ENCODE measurements around the gene ITGA3. TPM values are rescaled to one million over a fixed set of nuclear protein-coding genes. Genes with fewer than 3 reads are reported as not detected.
A peak's percentile ranks its signal among the peaks of the same experiment; 100 is the strongest.

Gene ITGA3
- total and polyA plus RNA-seq, 4 donors, result 48.1 to 159 (median 131) TPM

DNA sequence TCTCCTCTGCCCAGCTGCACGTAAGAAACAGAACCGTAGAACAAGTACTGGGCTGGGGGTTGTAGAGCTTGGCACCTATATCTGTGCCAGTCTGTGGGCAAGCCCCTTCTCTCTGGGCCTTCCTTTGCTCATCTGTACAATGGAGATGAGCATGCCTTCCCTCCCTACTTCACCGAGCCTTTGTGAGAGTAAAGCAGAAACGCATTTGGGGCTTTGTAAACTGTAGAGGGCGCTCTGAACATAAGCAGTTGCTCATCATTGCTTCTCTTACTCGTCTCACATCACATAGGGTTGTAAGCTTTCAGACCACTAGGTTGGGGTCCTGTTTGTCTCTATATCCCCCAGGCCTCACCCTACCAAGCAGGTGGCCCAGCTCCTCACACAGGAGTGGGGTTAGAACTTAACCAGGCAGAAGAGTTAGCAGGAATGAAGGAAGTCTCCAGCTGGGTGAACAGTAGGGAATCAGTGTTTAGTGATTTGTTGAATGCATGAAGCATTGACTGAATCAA is 59.0 kb downstream of the ITGA3 start:
- H3K4me1 ChIP-seq (ENCODE audit: control insufficient read depth in 1 of 2, insufficient read depth in 2 of 2, low read length in 2 of 2), result peaks cover 0 to 4% of the 10 kb centered on the region in 2 donors
- DNase-seq, result no peak
- intact Hi-C loops (cut with DNase I), result loop anchor here (5.0 to 10.0 kb wide), 4 partner anchors 47 to 177 kb away; partner anchors contain the start of gene SGCA (in 1 of the 2)
- no peak for ATAC-seq (ENCODE audit: low FRiP score)
- H3K9me3 ChIP-seq (ENCODE audit: control insufficient read depth, low read length), result no peaks in the 10 kb centered on the region
- H3K27me3 ChIP-seq (ENCODE audit: control insufficient read depth in 1 of 2, insufficient read depth in 2 of 2, low read length in 1 of 2), result no peaks in the 10 kb centered on the region
- H3K4me3 ChIP-seq (ENCODE audit: low read length in 2 of 2), result no peak overlapping the region
- no peak overlapping the region for H3K27ac ChIP-seq (ENCODE audit: low read depth in 1 of 2, low read length in 2 of 2)
- WGBS, 2 donors, result 11 to 20% methylated on average over 6 of the region's 6 CpGs
- no peaks in the 10 kb centered on the region for H3K36me3 ChIP-seq (ENCODE audit: control insufficient read depth in 1 of 2, insufficient read depth in 2 of 2, low read length in 1 of 2)

- peaks cover 0 to 4% of the 10 kb centered on the region in 2 donors for H3K4me1 ChIP-seq (ENCODE audit: control insufficient read depth in 1 of 2, insufficient read depth in 2 of 2, low read length in 2 of 2)
- DNase-seq (no peak), ATAC-seq (ENCODE audit: low FRiP score) (no peak)
- H3K27ac ChIP-seq (ENCODE audit: low read depth in 1 of 2, low read length in 2 of 2), result no peak overlapping the region
- H3K9me3 ChIP-seq (ENCODE audit: control insufficient read depth, low read length), result no peaks in the 10 kb centered on the region
- 39 to 59% methylated on average over 16 to 17 of the region's 17 CpGs for WGBS, 2 donors
- H3K36me3 ChIP-seq (ENCODE audit: control insufficient read depth in 1 of 2, insufficient read depth in 2 of 2, low read length in 1 of 2), result no peaks in the 10 kb centered on the region
- no peak overlapping the region for H3K4me3 ChIP-seq (ENCODE audit: low read length in 2 of 2)
- no peaks in the 10 kb centered on the region for H3K27me3 ChIP-seq (ENCODE audit: control insufficient read depth in 1 of 2, insufficient read depth in 2 of 2, low read length in 1 of 2)
- intact Hi-C loops (cut with DNase I), result loop anchor here in 1 of 2 donors (10.0 kb wide), 1 partner anchor 49 kb away; the partner anchor contains the start of gene SGCA
Observed at GRCh38 chr17:50115756-50116155, 59.8 kb downstream of the ITGA3 start.

- Histone ChIP-seq H3K9me3 (ENCODE audit: control insufficient read depth, low read length) (no peaks in the 10 kb centered on the region), H3K4me1 (ENCODE audit: control insufficient read depth in 1 of 2, insufficient read depth in 2 of 2, low read length in 2 of 2) (no peaks in the 10 kb centered on the region), H3K36me3 (ENCODE audit: control insufficient read depth in 1 of 2, insufficient read depth in 2 of 2, low read length in 1 of 2) (no peaks in the 10 kb centered on the region), H3K27ac (ENCODE audit: low read depth in 1 of 2, low read length in 2 of 2) (no peak overlapping the region), H3K4me3 (ENCODE audit: low read length in 2 of 2) (no peak overlapping the region), H3K27me3 (ENCODE audit: control insufficient read depth in 1 of 2, insufficient read depth in 2 of 2, low read length in 1 of 2) (no peaks in the 10 kb centered on the region)
- peak; percentile 58 for ATAC-seq (ENCODE audit: low FRiP score)
- 10 to 13% methylated on average over 62 to 64 of the region's 64 CpGs for WGBS, 2 donors
- intact Hi-C loops (cut with DNase I), result loop anchor here in 1 of 2 donors (10.0 kb wide), 1 partner anchor 47 kb away; the partner anchor contains the start of gene SGCA
- DNase-seq, result peak in 1 of 2 donors; percentile 89
Observed at GRCh38 chr17:50117202-50118051, 61.5 kb downstream of the ITGA3 start.

DNA sequence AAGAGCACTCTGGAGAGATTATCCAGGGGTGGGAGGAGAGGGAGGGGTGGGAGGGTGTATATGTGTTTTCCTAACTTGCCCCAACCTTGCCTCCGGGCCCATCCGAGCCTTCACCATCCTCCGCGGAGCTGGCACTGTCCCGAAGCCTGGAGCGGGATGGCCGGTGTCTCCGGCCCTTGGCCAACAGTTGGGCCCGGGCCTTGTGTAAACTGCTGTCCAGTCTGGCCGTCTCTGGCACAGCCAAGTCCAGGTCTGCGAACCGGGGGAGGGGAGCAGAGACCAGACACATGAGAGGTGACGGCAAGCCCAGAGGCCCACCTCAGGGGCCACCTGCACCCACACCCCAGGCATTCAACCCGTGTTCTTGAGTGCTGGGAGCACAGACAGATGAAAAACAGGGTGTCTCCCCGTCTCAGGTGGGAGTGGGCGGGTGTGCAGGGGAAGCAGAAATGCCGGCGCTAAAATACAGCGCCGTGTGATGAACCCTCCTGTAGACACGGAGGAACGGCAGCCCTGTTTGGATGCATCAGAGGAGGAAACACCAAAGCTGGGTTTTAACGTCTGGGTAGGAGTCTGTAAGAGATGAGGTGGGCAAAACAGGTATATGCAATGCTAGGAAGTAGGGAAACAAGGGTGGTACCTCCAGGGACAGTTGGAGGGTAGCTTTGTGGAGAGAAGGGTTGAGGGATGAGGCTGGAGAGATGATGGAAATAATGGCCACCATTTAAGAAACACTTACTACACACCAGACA is 62.3 kb downstream of the ITGA3 start:
- Histone ChIP-seq H3K9me3 (ENCODE audit: control insufficient read depth, low read length) (no peaks in the 10 kb centered on the region), H3K4me3 (ENCODE audit: low read length in 2 of 2) (no peak overlapping the region), H3K27ac (ENCODE audit: low read depth in 1 of 2, low read length in 2 of 2) (no peak overlapping the region), H3K4me1 (ENCODE audit: control insufficient read depth in 1 of 2, insufficient read depth in 2 of 2, low read length in 2 of 2) (no peaks in the 10 kb centered on the region), H3K36me3 (ENCODE audit: control insufficient read depth in 1 of 2, insufficient read depth in 2 of 2, low read length in 1 of 2) (no peaks in the 10 kb centered on the region), H3K27me3 (ENCODE audit: control insufficient read depth in 1 of 2, insufficient read depth in 2 of 2, low read length in 1 of 2) (no peaks in the 10 kb centered on the region)
- intact Hi-C loops (cut with DNase I), result loop anchor here in 1 of 2 donors (10.0 kb wide), 1 partner anchor 47 kb away; the partner anchor contains the start of gene SGCA
- 64 to 73% methylated on average over 22 to 23 of the region's 23 CpGs for WGBS, 2 donors
- DNase-seq (peak in 1 of 2 donors; percentile 65), ATAC-seq (ENCODE audit: low FRiP score) (no peak)

DNA sequence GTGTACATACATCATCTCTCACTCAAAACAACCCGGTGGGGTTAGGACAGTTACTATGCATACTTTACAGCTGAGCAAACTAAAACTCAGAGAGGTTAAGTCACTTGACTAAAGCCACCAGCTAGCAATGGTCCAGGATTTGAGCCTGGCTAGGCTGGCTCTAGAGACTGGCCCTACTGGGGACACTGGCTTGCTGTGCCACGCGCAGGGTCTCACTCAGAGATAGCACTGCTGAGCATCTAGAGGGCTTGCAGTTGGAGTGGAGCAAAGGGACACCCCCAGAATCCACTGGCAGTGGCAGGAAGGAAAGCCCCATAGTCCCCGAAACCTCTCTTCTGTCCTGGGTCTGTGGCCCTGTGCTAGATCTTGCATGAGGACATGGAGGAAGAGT is 62.9 kb downstream of the ITGA3 start:
- Histone ChIP-seq H3K9me3 (ENCODE audit: control insufficient read depth, low read length) (no peaks in the 10 kb centered on the region), H3K4me3 (ENCODE audit: low read length in 2 of 2) (no peak overlapping the region), H3K27me3 (ENCODE audit: control insufficient read depth in 1 of 2, insufficient read depth in 2 of 2, low read length in 1 of 2) (no peaks in the 10 kb centered on the region), H3K36me3 (ENCODE audit: control insufficient read depth in 1 of 2, insufficient read depth in 2 of 2, low read length in 1 of 2) (no peaks in the 10 kb centered on the region), H3K27ac (ENCODE audit: low read depth in 1 of 2, low read length in 2 of 2) (no peak overlapping the region), H3K4me1 (ENCODE audit: control insufficient read depth in 1 of 2, insufficient read depth in 2 of 2, low read length in 2 of 2) (no peaks in the 10 kb centered on the region)
- 91 to 94% methylated on average over 4 of the region's 4 CpGs for WGBS, 2 donors
- ATAC-seq (ENCODE audit: low FRiP score), result no peak
- intact Hi-C loops (cut with DNase I), result loop anchor here in 1 of 2 donors (10.0 kb wide), 1 partner anchor 46 kb away; the partner anchor contains the start of gene SGCA
- peak in 1 of 2 donors; percentile 65 for DNase-seq

DNA sequence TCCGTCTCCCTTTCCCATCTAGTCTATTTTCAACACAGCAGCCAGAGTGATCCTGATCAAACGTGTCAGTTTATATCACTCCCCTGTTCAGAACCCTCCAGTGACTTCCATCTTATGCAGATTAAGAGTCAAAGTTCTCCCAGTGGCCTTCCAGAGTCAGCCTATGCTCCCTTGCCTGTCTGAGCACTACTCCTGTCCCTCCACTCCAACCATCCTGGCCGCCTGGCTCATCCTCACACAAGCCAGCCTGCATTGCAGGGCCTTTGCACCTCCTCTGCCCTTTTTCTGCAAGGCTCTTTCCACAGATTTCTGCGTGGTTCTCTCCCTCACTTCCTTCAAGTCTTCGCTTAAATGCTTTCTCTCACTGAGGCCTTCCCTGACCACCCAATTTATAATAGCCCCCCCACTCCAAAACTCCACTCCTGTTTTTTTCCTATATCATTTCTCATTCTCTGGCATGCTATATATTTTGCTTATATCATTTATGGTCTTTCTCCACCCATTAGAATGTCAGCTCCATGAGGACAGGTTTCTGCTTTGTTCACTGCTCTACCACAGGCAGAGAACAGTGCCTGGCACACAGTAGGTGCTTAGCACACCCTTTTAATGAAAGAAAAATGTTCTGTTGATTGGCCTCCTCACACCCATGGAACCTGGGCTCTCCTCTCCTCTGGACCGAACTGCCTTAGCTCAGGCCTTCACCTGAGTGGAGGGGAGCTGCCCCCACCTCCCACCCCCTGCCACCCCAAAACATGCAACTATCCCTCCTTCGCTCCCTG is 64.8 kb downstream of the ITGA3 start:
- no peak overlapping the region for H3K4me3 ChIP-seq (ENCODE audit: low read length in 2 of 2)
- DNase-seq, result peak in 1 of 2 donors; percentile 53
- intact Hi-C loops (cut with DNase I), result no loop called here
- H3K4me1 ChIP-seq (ENCODE audit: control insufficient read depth in 1 of 2, insufficient read depth in 2 of 2, low read length in 2 of 2), result no peaks in the 10 kb centered on the region
- H3K9me3 ChIP-seq (ENCODE audit: control insufficient read depth, low read length), result no peaks in the 10 kb centered on the region
- 92 to 93% methylated on average over 7 of the region's 7 CpGs for WGBS, 2 donors
- no peak for ATAC-seq (ENCODE audit: low FRiP score)
- no peaks in the 10 kb centered on the region for H3K27me3 ChIP-seq (ENCODE audit: control insufficient read depth in 1 of 2, insufficient read depth in 2 of 2, low read length in 1 of 2)
- H3K36me3 ChIP-seq (ENCODE audit: control insufficient read depth in 1 of 2, insufficient read depth in 2 of 2, low read length in 1 of 2), result no peaks in the 10 kb centered on the region
- H3K27ac ChIP-seq (ENCODE audit: low read depth in 1 of 2, low read length in 2 of 2), result no peak overlapping the region

DNA sequence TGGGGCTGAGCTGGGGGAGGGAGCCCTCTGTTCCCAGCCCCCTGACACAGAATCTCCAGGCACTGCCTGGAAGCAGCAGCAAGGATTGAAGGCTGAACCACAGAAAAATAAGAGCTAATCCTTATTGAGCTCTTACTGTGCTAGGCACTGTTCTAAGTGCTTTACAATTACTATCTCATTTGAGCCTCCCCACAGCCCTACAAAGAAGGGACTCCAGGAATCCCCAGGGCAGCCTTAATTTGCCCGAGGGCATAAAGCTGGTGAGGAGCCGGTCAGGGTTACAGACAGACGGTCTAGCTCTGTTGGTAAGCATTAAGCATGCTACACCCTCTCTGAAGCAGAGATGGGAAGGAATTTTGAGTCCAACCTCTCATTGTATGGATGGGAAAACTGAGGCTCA is 67.0 kb downstream of the ITGA3 start:
- WGBS, 2 donors, result 87 to 90% methylated on average over 3 of the region's 3 CpGs
- no peaks in the 10 kb centered on the region for H3K4me1 ChIP-seq (ENCODE audit: control insufficient read depth in 1 of 2, insufficient read depth in 2 of 2, low read length in 2 of 2)
- H3K36me3 ChIP-seq (ENCODE audit: control insufficient read depth in 1 of 2, insufficient read depth in 2 of 2, low read length in 1 of 2), result no peaks in the 10 kb centered on the region
- ATAC-seq (ENCODE audit: low FRiP score) (no peak), DNase-seq (no peak)
- no peaks in the 10 kb centered on the region for H3K27me3 ChIP-seq (ENCODE audit: control insufficient read depth in 1 of 2, insufficient read depth in 2 of 2, low read length in 1 of 2)
- H3K4me3 ChIP-seq (ENCODE audit: low read length in 2 of 2), result no peak overlapping the region
- no peaks in the 10 kb centered on the region for H3K9me3 ChIP-seq (ENCODE audit: control insufficient read depth, low read length)
- intact Hi-C loops (cut with DNase I), result no loop called here
- H3K27ac ChIP-seq (ENCODE audit: low read depth in 1 of 2, low read length in 2 of 2), result no peak overlapping the region

Measured in aorta (tissue), 5 donors.